Endothelial cell (in vitro differentiated cells): ENCODE results near the gene RNASEH1. TPM values are rescaled to one million over a fixed set of nuclear protein-coding genes. Genes with fewer than 3 reads are reported as not detected.
A peak's percentile ranks its signal among the peaks of the same experiment; 100 is the strongest.

Experiments used
- DNase-seq: peaks from one replicate; pipeline ENCODE4 v3.0.0; 2021; ENCODE audit warnings: low spot score
- H3K27ac Mint-ChIP-seq: one replicate; pipeline ENCODE4 v1.8.0; 2021; ENCODE audit warnings: mixed read lengths, inconsistent platforms; ENCODE audit not compliant: unreplicated experiment
- H3K27me3 Mint-ChIP-seq: one replicate; pipeline ENCODE4 v1.8.0; 2021; ENCODE audit warnings: mild to moderate bottlenecking, moderate library complexity, mixed read lengths, inconsistent platforms; ENCODE audit not compliant: unreplicated experiment
- H3K36me3 Mint-ChIP-seq: one replicate; pipeline ENCODE4 v1.8.0; 2021; ENCODE audit warnings: mild to moderate bottlenecking, low read depth, mixed read lengths, inconsistent platforms; ENCODE audit not compliant: unreplicated experiment
- H3K4me1 Mint-ChIP-seq: one replicate; pipeline ENCODE4 v1.8.0; 2021; ENCODE audit warnings: mild to moderate bottlenecking, mixed read lengths, inconsistent platforms; ENCODE audit not compliant: unreplicated experiment
- H3K4me3 Mint-ChIP-seq: one replicate; pipeline ENCODE4 v1.8.0; 2021; ENCODE audit warnings: mild to moderate bottlenecking, mixed read lengths, inconsistent platforms; ENCODE audit not compliant: unreplicated experiment
- H3K9me3 Mint-ChIP-seq: one replicate; pipeline ENCODE4 v1.8.0; 2021; ENCODE audit warnings: mixed read lengths, inconsistent platforms; ENCODE audit not compliant: unreplicated experiment
- CTCF ChIP-seq: fragments of 200-600 bp; sonication (generic); IDR thresholded peaks from one replicate; pipeline ENCODE4 v1.5.0; 2021; ENCODE audit warnings: antibody characterized with exemption; ENCODE audit not compliant: unreplicated experiment
- total RNA-seq: library from RNA; stranded (reverse); fragmentation: NEBNext Ultra II Directional; extraction: Animal tissue kit (Norgen Biotek cat#: 25700); gene quantifications from one replicate; pipeline ENCODE4 v1.2.1, GENCODE V29; 2021; ENCODE audit not compliant: unreplicated experiment

Gene RNASEH1
- total RNA-seq, 1 donor from 2014 or later = 24.4 TPM

- no peak overlapping the region for H3K4me3 Mint-ChIP-seq
- no peaks in the 10 kb centered on the region for H3K9me3 Mint-ChIP-seq
- no peak overlapping the region for H3K27ac Mint-ChIP-seq
- no peak for TF ChIP-seq CTCF
- no peak for DNase-seq
- H3K36me3 Mint-ChIP-seq = peaks cover 12% of the 10 kb centered on the region
- peaks cover 18% of the 10 kb centered on the region for H3K4me1 Mint-ChIP-seq
- H3K27me3 Mint-ChIP-seq = peaks cover 3% of the 10 kb centered on the region
Measured at GRCh38 chr2:3523551-3524041, 34.5 kb downstream of the RNASEH1 start.

- no peak overlapping the region for H3K4me3 Mint-ChIP-seq
- TF ChIP-seq CTCF = no peak
- H3K27me3 Mint-ChIP-seq = peaks cover 3% of the 10 kb centered on the region
- no peaks in the 10 kb centered on the region for H3K9me3 Mint-ChIP-seq
- no peak overlapping the region for H3K27ac Mint-ChIP-seq
- peaks cover 13% of the 10 kb centered on the region for H3K36me3 Mint-ChIP-seq
- DNase-seq = no peak
- H3K4me1 Mint-ChIP-seq = peaks cover 21% of the 10 kb centered on the region
Measured at GRCh38 chr2:3522961-3523421, 35.1 kb downstream of the RNASEH1 start.

- peaks cover 3% of the 10 kb centered on the region for H3K9me3 Mint-ChIP-seq
- H3K4me3 Mint-ChIP-seq = peak overlapping the region; percentile 91
- peaks cover 20% of the 10 kb centered on the region for H3K36me3 Mint-ChIP-seq
- H3K4me1 Mint-ChIP-seq = peaks cover 27% of the 10 kb centered on the region
- no peak overlapping the region for H3K27ac Mint-ChIP-seq
- peaks cover 3% of the 10 kb centered on the region for H3K27me3 Mint-ChIP-seq
- no peak for DNase-seq
- TF ChIP-seq CTCF = no peak
Measured at GRCh38 chr2:3520591-3520990, 37.5 kb downstream of the RNASEH1 start.

GRCh38 chr2:3519255-3520205 is 38.6 kb downstream of the RNASEH1 start, which contains the start of gene ADI1:
Gene ADI1, minus strand, starts transcription at chr2:3519531. Its CDS starts 44 bp downstream, at chr2:3519487.
- H3K4me3 Mint-ChIP-seq = peak within 1 kb of the TSS; percentile 91
- no peak for TF ChIP-seq CTCF
- peak; percentile 73 for DNase-seq
- H3K27me3 Mint-ChIP-seq = peaks cover 3% of the 10 kb centered on the region
- peaks cover 27% of the 10 kb centered on the region for H3K4me1 Mint-ChIP-seq
- H3K27ac Mint-ChIP-seq = peak within 1 kb of the TSS; percentile 58
- peaks cover 31% of the 10 kb centered on the region for H3K36me3 Mint-ChIP-seq
- H3K9me3 Mint-ChIP-seq = peaks cover 5% of the 10 kb centered on the region
